GM18861 (cell line): Measurements from ENCODE around the gene RASSF7.
A peak's percentile ranks its signal among the peaks of the same experiment; 100 is the strongest.

Source experiments
- ATAC-seq: cut with Tn5 transposase; IDR thresholded peaks from one replicate; pipeline ENCODE4 v1.9.1; 2021; ENCODE audit not compliant: unreplicated experiment

The RASSF7 gene

DNA sequence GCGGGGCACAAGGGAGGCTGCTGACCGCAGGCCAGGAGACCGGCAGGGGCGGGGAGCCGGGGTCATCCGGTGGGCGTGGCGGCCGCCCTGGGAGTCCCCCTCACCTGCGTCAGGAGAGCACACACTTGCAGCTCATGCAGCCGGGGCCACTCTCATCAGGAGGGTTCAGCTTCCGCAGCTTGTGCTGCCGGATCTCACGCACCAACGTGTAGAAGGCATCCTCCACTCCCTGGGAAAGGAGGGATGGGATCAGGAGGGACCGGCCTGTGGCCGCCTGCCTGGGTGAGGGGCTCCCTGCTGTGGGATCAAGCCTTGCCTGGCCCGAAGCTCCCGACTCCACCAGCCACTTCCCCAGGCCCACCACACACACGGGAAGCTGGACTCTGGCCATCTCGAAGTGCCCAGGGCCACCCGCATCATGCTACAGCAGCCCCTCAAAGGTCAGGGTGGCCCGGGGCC, 28.2 kb upstream of the RASSF7 start:
- ATAC-seq: no peak

DNA sequence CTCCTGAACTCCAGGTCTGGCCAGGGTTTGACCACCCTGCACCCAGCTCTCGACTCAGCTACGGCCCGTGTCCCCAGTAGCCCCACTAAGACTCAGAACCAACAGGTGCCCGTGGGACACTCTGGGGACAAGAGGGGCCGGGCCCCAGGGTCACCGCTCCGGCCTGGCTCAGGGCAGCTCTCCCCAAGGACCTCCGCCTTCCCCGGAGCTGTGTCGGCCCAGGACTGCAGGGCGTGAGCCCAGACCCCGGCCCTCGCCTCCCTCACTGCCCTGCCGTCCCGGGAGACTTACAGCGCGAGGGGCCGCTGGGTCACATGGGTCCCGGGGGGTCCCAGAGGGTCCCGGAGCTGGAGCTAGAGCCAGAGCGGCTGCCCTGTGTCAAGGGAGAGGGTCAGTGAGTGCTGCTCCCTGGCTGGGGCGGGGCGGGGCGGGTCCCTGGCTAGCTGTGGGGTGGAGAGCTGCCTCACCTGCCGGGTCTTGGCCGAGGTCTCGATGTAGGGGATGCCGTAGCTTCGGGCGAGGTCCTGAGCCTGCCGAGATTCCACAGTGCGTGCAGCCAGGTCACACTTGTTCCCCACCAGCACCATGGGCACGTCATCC, 27.7 kb upstream of the RASSF7 start:
- no peak for ATAC-seq

GRCh38 chr11:533586-534395, 27.0 kb upstream of the RASSF7 start:
- ATAC-seq: no peak

DNA sequence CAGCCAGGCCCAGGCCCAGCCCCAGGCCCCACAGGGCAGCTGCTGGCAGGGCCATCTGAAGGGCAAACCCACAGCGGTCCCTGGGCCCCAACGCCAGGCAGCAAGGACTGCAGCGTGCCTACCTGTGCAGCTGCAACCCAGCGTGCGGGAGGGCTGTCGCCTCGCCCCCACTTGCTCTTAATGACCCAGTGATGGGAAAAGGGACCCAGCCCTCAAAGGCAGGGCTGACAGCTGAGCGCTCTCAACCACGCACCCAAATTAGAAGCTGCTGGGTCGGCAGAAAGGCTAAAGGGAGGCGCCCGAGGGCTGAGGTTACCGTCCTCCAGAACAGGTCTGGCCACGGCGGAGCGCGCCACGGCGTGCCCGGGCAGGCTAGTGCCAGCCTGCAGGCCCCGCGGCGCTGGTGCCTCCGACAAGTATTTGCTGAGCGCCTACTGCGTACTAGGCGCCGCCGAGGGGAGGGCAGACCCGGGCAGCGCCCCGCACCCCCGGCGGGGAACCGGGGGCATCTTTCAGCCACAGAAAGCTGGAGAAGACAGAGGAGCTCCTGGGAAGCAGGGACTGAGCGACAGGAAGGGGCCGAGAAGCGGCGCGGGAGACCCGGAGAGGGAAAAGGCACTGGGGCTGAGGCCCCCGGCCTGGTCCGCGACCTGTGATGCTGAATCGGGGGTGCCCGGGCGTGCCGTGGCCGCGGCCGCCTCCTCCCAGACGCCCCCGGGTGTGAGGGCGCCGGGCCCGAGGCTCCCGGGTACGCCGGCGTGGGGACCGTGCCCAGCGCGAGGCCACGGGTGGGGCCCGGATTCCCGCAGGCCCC, 26.2 kb upstream of the RASSF7 start:
- ATAC-seq: no peak

DNA sequence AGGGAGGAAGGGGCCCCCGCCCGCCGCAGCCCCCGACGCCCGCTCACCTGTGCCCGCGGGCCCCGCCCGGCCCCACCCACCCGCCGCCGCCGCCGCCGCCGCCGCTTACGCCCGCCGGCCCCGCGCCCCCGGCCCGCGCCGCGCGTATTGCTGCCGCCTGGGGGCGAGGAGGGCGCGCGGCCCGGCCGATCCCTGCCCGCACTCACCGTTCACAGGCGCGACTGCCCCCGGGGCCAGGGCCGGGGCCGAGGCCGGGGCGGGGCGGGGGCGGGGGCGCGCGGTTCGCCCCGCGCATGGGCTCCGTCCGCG, 25.6 kb upstream of the RASSF7 start:
- no peak for ATAC-seq

DNA sequence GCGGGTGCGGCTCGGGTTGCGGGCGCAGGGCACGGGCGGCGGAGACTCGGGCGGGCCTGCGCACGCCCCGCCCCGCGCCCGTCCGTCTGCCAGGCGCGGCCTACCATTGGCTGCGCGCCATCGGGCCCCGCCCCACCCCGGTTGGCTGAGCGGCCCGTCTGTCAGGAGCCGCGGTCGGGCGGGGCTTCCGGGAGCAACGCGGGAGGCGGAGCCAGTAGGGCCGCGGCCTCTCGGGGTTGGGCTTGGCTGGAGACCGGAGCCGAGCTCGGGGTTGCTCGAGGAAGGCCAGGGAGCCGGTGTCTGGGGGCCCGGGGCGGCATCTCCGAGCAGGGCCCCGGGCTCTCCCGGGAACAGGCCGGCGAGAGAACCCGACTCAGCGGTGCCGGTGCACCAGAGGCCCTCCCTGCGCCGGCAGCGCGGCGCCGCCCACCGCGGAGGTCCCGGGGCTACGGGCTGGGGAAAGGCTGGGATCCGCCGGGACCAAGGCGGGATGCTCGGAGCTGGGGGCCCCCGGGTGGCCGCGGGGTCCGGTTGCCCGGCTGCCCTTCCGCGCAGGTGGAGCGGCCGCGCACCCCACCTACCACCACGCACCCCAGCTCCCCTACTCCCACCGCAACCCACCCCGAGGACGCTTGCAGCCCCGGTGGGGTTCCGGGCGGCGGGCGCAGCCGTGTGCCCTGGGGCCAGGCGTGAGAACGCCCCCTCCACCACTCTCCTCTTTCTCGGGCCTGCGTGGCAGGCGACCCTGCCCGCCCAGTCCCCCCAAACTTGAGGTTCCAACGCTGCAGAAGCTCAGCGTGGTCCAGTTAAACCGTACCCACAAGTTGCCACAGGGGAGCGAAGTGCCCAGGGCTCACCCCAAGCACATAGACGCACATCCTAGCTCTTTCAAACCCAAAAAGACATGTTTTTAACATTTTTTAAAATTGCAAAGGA, 25.0 kb upstream of the RASSF7 start, which contains the start of gene HRAS:
Gene HRAS, minus strand, starts transcription at position 58 of the 936 bp plus-strand sequence.
- ATAC-seq: peak; percentile 50

GRCh38 chr11:536841-537621, 23.7 kb upstream of the RASSF7 start, which contains the start of gene LRRC56:
Gene LRRC56, plus strand, starts transcription at chr11:537527. Its CDS starts 3,158 bp downstream, at chr11:540685.
- ATAC-seq: peak; percentile 49

- ATAC-seq: no peak
These were observed 22.9 kb upstream of the RASSF7 start for GRCh38 chr11:537622-538430.

GRCh38 chr11:538431-539051, 22.2 kb upstream of the RASSF7 start:
- no peak for ATAC-seq

DNA sequence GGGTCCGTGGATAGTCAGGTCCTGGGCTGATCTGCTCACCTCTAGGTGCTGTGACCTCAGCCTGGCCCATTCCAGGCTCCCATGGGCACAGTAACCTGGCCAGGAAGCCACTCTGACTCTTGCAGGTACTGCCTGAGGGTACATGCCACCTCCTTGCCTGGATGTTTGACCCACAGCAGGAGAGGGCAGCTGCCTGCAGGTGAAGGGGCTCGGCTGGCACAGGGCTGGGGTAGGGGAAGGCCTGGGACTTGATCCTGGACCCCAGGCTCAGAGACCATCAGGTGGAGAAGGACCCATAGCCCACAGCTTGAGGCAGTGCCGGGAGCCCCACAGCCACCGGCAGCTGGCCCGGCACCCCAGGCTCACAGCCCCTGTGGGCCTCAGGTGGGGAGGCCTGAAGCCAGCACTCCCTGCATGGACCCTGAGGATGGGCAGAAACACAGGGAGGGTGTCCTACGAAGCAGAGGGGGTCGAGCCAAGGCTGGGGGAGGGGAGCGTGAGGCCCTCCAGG, 20.7 kb upstream of the RASSF7 start:
- no peak for ATAC-seq

- ATAC-seq: no peak
These were observed 20.0 kb upstream of the RASSF7 start for GRCh38 chr11:540583-541432.

DNA sequence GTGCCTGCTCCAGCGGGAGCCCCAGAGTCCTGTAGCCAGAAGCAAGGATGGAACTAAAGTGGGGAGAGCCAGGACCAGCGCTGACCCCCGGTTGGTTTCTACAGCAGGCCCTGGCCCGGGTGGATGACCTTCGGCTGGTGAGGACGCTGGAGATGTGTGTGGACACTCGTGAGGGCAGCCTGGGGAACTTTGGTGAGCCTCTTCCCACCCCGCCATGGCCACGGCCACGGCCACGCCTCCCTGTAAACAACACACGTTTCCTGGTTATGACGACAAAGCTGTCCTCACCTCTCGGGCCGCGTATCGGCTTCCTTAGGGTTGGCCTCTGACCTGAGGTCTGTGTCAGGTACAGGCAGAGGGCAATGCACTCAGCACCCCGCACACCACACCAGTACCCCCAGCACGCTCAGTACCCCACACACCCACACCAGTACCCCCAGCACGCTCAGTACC, 19.3 kb upstream of the RASSF7 start:
- ATAC-seq: no peak

DNA sequence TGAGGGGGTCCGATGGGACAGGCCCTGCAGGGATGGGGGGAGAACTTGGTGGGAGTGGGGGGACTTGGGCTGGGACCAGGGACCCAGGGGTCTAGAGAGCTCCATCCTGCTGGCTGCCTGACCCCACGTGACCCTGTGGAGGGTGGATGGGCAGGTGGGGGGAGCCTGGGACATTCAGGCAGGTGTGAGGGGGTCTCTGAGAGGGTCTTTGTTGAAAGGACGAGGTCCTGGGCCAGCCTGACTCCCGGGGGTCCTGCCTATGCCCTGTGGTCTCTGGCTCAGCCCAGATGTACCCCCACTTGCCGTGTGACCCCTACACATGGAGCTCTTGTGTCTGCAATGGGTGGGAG, 16.0 kb upstream of the RASSF7 start:
- ATAC-seq: no peak

DNA sequence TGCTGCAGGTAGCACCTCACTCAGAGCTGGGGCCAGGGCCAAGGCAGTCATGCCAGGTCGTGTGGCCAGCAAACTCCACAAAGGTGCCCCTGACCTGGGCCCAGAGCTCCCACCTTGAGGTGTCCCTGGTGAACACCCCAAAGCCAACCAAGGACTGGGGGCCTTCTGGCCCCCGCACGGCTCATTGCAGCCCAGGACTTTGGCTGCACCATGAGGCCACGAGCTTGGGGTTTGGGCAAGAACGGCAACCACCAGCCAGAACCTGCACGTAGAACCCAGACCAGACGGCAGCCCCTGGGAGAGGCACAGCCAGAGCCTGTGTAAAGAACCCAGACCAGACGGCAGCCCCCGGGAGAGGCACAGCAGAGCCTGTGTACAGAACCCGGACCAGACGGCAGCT, 15.6 kb upstream of the RASSF7 start:
- ATAC-seq: no peak

DNA sequence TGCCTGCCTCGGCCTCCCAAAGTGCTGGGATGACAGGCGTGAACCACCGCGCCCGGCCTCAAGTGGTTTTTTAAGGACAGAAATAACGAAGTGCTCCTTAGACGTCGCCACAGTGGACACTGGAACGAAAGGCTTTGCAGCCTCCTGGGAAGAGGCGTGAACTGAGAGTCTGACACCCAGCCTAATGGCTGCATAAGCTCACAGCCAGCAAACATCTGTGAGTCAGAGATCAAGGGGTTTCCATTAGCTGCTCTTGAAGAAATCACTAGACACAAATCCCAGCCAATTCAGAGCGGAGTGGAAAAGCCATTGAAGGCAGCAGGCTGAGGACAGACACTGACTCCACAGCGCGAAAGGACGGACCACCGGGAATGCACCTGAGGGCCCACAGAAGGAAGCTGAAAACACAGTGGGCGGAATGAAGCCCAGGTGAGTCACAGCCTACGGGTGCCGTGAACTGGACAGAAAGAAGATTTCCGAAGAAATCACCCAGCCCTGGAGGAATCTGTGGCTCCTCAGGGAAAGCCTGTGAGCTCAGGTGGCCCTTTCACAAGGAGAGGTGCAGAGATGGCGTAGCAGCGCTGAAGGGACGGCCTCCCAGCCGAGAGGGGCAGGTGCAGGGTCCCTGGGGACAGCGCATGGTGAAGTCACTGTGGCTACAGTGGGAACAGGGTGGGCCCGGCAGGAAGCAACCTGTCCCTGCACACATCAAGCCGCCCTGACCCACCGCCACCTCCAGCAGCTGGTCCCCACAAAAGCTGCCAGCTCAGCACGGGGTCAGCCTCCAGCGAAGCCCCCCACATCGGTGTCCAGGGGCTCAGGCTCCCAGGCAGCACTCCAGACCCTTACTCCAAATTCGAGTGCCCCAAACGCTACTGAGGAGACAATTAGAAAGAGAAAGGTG, 11.8 kb upstream of the RASSF7 start:
- no peak for ATAC-seq

DNA sequence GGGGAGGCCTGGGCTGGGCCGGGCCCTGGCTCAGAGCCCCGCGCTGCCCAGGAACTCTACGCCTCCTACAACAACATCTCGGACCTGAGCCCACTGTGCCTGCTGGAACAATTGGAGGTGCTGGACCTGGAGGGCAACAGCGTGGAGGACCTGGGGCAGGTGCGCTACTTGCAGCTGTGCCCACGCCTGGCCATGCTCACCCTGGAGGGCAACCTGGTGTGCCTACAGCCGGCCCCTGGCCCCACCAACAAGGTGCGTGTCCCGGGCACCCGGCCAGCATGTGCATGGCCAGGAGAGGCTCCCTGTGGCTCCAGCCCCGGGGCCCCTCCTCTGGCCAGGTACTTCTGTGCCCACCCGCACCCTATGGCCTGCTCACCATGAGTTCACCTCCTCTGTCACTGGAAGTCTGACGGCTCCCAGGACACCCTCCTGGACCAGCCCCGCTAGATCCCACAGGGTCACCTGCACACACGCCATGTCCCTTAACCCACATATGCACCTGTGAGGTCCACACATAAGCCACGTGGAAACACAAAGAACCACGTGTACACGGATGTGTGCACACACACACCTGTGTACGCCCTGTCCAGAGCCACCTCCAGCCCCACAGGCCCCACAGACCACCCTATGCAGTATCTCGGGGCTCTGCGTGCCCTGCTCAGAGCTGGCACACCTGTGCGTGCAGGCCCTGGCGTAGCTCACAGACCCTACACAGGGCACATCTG, 10.6 kb upstream of the RASSF7 start:
- no peak for ATAC-seq
